NB4 (cell line): ENCODE results near the gene CLNS1A.

Experiments used
- TF ChIP-seq, protein P1 (sequence below): IDR thresholded peaks from one replicate; pipeline ENCODE4 v1.5.1; 2012; ENCODE audit warnings: low read depth, low read length
- TF ChIP-seq, protein P2 (sequence below): IDR thresholded peaks from 2 replicates; pipeline ENCODE4 v1.6.1; 2011; ENCODE audit warnings: low read depth, low read length

DNA sequence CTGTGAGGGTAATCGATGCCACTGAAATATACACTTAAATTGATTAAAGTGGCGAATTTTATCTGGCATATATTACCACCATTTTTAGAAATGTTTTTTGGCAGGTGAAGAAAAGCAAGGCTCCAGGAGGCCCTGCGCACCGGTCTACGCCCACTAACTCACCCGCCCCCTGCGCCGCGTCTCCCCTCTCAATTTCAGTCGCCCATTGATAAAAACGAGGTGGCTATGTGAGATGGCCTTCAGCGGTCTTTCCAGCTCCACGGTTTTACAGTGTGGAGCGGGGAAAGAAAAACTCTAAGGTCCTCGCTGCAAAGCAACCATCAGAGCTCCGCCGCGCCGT is 48.4 kb downstream of the CLNS1A start:
- TF ChIP-seq, protein P1, sequence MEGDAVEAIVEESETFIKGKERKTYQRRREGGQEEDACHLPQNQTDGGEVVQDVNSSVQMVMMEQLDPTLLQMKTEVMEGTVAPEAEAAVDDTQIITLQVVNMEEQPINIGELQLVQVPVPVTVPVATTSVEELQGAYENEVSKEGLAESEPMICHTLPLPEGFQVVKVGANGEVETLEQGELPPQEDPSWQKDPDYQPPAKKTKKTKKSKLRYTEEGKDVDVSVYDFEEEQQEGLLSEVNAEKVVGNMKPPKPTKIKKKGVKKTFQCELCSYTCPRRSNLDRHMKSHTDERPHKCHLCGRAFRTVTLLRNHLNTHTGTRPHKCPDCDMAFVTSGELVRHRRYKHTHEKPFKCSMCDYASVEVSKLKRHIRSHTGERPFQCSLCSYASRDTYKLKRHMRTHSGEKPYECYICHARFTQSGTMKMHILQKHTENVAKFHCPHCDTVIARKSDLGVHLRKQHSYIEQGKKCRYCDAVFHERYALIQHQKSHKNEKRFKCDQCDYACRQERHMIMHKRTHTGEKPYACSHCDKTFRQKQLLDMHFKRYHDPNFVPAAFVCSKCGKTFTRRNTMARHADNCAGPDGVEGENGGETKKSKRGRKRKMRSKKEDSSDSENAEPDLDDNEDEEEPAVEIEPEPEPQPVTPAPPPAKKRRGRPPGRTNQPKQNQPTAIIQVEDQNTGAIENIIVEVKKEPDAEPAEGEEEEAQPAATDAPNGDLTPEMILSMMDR: no peak
- TF ChIP-seq, protein P2, sequence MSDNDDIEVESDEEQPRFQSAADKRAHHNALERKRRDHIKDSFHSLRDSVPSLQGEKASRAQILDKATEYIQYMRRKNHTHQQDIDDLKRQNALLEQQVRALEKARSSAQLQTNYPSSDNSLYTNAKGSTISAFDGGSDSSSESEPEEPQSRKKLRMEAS: no peak
